ENCODE measurements around the gene BEAN1. TPM values are rescaled to one million over a fixed set of nuclear protein-coding genes. Genes with fewer than 3 reads are reported as not detected.

Gene BEAN1
- total RNA-seq, 1 donor from 2014 or later = not detected

DNA sequence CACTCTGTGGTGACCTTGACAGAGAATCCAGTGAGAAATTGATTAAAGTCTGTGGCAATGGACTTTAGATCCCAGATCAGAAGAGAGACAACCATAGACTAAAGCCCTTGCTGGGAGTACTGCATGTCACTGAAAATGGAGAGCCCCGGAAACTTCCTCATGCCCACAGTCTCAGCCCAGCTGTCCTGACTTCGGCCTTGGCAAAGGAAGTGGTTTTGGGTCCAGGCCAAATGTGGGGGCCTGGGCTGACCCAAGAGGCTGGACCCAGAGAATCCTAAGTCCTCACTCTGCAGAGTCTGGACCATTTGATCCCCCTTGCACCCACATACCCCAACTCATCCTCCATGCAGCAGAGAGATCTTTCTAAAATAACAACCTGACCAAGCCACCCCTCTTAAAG is 4.7 kb upstream of the BEAN1 start:
- Mint-ChIP-seq H3K9me3 (ENCODE audit: low read depth) (no peaks in the 10 kb centered on the region), H3K27ac (no peak overlapping the region), H3K36me3 (ENCODE audit: insufficient read depth) (no peaks in the 10 kb centered on the region), H3K27me3 (peaks cover 74% of the 10 kb centered on the region), H3K4me3 (ENCODE audit: low read depth) (no peak overlapping the region), H3K4me1 (ENCODE audit: low read depth) (peaks cover 2% of the 10 kb centered on the region)
- no peak for DNase-seq (ENCODE audit: low spot score, unreplicated experiment)
- no peak for TF ChIP-seq CTCF (IDR thresholded peaks at IDR 0.05; ENCODE audit: unreplicated experiment)

GRCh38 chr16:66423177-66423576 is 3.9 kb upstream of the BEAN1 start:
- Mint-ChIP-seq H3K9me3 (ENCODE audit: low read depth) (no peaks in the 10 kb centered on the region), H3K27ac (no peak overlapping the region), H3K4me3 (ENCODE audit: low read depth) (no peak overlapping the region), H3K4me1 (ENCODE audit: low read depth) (peaks cover 2% of the 10 kb centered on the region), H3K36me3 (ENCODE audit: insufficient read depth) (no peaks in the 10 kb centered on the region), H3K27me3 (peaks cover 77% of the 10 kb centered on the region)
- DNase-seq (ENCODE audit: low spot score, unreplicated experiment) = no peak
- no peak for TF ChIP-seq CTCF (IDR thresholded peaks at IDR 0.05; ENCODE audit: unreplicated experiment)

DNA sequence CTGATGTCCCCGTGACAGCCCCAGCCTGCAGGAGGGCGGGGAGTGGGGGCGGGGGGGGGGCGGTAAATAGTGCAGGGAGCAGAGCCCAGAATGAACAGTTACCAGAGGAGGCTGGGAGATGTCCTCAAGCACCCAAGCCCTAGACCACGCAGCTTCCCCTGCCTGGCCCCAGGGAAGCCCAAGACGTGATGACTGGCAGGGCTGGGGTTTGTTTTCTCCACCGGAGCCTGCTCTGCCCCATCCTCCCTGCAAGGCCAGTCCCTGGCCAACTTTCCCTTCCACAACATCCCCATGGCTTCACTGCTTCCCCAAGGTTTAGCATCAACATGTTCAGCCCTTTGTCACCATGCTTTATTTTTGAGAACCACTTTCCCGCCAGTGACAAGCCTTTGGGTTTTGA is 1.4 kb upstream of the BEAN1 start:
- no peaks in the 10 kb centered on the region for H3K36me3 Mint-ChIP-seq (ENCODE audit: insufficient read depth)
- H3K4me1 Mint-ChIP-seq (ENCODE audit: low read depth) = peaks cover 2% of the 10 kb centered on the region
- no peaks in the 10 kb centered on the region for H3K9me3 Mint-ChIP-seq (ENCODE audit: low read depth)
- H3K4me3 Mint-ChIP-seq (ENCODE audit: low read depth) = no peak overlapping the region
- H3K27ac Mint-ChIP-seq = no peak overlapping the region
- TF ChIP-seq CTCF (IDR thresholded peaks at IDR 0.05; ENCODE audit: unreplicated experiment) = no peak
- peaks cover 87% of the 10 kb centered on the region for H3K27me3 Mint-ChIP-seq
- DNase-seq (ENCODE audit: low spot score, unreplicated experiment) = no peak

DNA sequence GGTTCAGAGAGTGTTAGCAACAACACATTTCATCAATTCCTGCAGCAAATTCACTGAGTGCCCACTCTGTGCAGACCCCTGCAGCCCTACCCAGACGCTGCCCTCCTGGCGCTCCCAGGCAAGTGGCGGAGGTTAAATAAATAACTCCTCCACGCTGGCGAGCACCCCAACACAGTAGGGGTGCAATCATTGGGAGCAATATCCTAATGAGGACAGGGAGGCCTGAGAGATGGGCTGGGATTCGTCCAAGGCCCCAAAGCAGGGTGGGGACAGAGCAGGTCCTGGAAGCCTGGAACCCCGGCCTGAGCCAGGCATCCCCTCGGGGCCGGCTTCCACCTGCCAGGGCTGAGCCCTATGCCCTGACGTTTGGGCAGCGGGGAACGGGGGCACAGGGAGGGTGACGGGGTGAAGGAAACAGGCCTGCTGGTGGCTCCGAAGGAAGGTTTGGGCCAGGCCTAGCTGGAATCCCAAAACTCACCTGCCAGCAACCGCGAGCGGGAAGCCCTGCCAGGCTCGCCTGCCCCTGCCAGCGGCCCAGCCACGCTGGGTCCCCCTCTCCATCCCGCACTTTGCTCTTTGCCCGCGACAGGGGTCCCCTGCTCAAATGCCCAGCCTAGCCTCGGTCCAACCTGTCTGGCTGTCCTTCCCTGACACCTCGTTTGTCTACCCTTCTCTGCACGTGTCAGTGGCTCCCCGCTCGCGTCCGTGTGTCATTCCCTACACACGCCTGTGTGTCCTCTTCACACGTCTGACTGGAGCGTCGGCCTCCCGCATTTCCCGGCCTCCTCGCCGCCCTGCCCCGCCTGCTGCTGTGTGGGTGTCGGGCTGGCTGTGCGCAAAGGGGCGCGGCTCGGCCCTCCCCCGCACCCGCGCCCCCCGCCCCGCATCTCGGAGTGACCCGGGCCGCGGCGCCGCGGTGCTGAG is 721 bp upstream of the BEAN1 start:
- H3K27ac Mint-ChIP-seq = no peak overlapping the region
- no peaks in the 10 kb centered on the region for H3K9me3 Mint-ChIP-seq (ENCODE audit: low read depth)
- H3K27me3 Mint-ChIP-seq = peaks cover 85% of the 10 kb centered on the region
- H3K4me1 Mint-ChIP-seq (ENCODE audit: low read depth) = peaks cover 2% of the 10 kb centered on the region
- H3K36me3 Mint-ChIP-seq (ENCODE audit: insufficient read depth) = no peaks in the 10 kb centered on the region
- peak overlapping the region; percentile 55 for H3K4me3 Mint-ChIP-seq (ENCODE audit: low read depth)
- DNase-seq (ENCODE audit: low spot score, unreplicated experiment) = no peak
- no peak for TF ChIP-seq CTCF (IDR thresholded peaks at IDR 0.05; ENCODE audit: unreplicated experiment)

DNA sequence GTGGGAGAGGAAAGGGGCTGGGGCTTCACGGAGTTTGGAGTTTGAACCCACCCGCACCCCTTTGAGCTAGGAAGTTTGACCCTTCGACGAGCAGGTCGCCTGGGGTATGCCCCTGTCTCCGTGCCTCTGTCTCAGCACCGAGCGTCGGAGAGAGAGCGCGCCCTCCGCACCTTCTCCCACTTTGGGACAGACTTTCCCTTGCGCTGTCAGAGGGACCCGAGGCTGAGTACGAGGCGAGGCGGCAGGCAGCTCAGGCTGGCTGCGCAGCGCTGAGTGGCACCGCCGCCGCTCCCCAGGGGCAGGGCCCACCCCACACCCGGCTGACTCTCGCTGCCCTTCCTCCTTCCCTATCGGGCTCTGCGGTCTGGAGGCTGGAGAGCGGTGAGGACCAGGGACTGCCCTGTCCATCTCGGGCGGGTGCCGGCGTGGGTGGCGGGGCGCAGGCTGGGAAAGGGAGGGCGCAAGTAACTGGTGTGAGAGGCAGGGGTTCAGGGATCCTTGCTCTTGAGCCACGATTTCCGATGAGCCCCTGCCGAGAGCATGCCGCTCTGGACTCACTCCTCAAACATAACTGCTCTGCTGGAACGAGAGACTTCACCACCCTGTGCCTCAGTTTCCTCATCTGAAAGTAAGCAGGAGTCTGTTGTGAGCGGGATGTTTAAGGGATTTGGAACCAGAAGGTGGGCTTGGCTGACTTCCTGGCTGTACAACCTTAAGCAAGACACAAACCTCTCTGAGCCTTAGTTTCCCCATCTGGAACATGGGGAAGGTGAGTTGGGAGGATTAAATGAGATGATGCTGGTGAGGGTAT is 981 bp downstream of the BEAN1 start:
- H3K27ac Mint-ChIP-seq = no peak overlapping the region
- TF ChIP-seq CTCF (IDR thresholded peaks at IDR 0.05; ENCODE audit: unreplicated experiment) = no peak
- H3K4me1 Mint-ChIP-seq (ENCODE audit: low read depth) = peaks cover 2% of the 10 kb centered on the region
- no peaks in the 10 kb centered on the region for H3K36me3 Mint-ChIP-seq (ENCODE audit: insufficient read depth)
- no peaks in the 10 kb centered on the region for H3K9me3 Mint-ChIP-seq (ENCODE audit: low read depth)
- peaks cover 87% of the 10 kb centered on the region for H3K27me3 Mint-ChIP-seq
- H3K4me3 Mint-ChIP-seq (ENCODE audit: low read depth) = peak overlapping the region; percentile 46
- no peak for DNase-seq (ENCODE audit: low spot score, unreplicated experiment)
